ENCODE results near the gene SMARCC2. TPM values are rescaled to one million over a fixed set of nuclear protein-coding genes. Genes with fewer than 3 reads are reported as not detected.

Gene SMARCC2
- total RNA-seq, 4 donors from 2014 or later: 34.1 to 56.9 (median 49.4) TPM

DNA sequence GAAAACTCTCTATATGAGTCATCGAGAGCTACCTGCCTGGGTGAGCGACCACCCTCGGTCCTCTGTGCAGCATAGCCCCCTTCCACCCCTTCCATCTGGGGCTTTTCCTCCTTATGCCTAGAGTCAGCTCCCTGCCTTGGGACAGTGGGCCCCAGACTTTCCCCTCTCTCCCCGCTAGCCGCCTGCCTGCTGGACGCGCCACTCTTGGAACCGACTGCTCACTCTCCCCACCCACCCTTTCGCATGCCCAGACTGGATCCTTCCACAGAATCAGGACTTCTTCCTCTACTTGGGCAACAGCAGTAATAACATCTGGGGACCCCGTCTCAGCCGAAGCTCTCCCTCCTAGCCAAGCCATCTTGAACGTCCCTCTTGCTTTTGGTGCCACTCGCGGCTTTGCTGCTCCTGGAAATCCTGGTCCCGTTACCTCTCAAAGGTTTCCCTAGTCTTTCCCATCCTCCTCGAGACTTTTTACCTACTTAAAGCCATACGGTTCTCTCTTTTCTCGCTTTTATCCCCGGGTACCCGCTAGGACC is 60.5 kb downstream of the SMARCC2 start:
- H3K4me1 ChIP-seq: peaks cover 44 to 46% of the 10 kb centered on the region in 2 donors
- H3K4me3 ChIP-seq: peak overlapping the region; percentile 71 to 95 (median 88)
- TF ChIP-seq, protein P1, sequence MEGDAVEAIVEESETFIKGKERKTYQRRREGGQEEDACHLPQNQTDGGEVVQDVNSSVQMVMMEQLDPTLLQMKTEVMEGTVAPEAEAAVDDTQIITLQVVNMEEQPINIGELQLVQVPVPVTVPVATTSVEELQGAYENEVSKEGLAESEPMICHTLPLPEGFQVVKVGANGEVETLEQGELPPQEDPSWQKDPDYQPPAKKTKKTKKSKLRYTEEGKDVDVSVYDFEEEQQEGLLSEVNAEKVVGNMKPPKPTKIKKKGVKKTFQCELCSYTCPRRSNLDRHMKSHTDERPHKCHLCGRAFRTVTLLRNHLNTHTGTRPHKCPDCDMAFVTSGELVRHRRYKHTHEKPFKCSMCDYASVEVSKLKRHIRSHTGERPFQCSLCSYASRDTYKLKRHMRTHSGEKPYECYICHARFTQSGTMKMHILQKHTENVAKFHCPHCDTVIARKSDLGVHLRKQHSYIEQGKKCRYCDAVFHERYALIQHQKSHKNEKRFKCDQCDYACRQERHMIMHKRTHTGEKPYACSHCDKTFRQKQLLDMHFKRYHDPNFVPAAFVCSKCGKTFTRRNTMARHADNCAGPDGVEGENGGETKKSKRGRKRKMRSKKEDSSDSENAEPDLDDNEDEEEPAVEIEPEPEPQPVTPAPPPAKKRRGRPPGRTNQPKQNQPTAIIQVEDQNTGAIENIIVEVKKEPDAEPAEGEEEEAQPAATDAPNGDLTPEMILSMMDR (IDR thresholded peaks at IDR 0.05 in 4 of 5, conservative IDR thresholded peaks at IDR 0.05 in 1 of 5): no peak
- no peak for TF ChIP-seq POLR2A (IDR thresholded peaks at IDR 0.05)
- in situ Hi-C loops (cut with MboI; ENCODE audit: low sequenced_read_pairs in 4 of 4) (loop anchor here in 3 of 4 donors (5.0 to 10.0 kb wide), 2 partner anchors 56 to 59 kb away; partner anchors contain the start of gene SMARCC2 (in 3 of the 3)), intact Hi-C loops (cut with DNase I; ENCODE audit: low total_unique reads) (loop anchor here (1.0 kb wide), 1 partner anchor 24 kb away; the partner anchor contains the start of gene MYL6B)
- no peaks in the 10 kb centered on the region for H3K9me3 ChIP-seq
- DNase-seq (peak in 1 of 2 donors; percentile 39), ATAC-seq (peak; percentile 7 to 8)
- H3K27me3 ChIP-seq: no peaks in the 10 kb centered on the region
- peaks cover 0 to 35% of the 10 kb centered on the region in 2 donors for H3K36me3 ChIP-seq
- H3K27ac ChIP-seq: peak overlapping the region; percentile 92 to 99 (median 98)

DNA sequence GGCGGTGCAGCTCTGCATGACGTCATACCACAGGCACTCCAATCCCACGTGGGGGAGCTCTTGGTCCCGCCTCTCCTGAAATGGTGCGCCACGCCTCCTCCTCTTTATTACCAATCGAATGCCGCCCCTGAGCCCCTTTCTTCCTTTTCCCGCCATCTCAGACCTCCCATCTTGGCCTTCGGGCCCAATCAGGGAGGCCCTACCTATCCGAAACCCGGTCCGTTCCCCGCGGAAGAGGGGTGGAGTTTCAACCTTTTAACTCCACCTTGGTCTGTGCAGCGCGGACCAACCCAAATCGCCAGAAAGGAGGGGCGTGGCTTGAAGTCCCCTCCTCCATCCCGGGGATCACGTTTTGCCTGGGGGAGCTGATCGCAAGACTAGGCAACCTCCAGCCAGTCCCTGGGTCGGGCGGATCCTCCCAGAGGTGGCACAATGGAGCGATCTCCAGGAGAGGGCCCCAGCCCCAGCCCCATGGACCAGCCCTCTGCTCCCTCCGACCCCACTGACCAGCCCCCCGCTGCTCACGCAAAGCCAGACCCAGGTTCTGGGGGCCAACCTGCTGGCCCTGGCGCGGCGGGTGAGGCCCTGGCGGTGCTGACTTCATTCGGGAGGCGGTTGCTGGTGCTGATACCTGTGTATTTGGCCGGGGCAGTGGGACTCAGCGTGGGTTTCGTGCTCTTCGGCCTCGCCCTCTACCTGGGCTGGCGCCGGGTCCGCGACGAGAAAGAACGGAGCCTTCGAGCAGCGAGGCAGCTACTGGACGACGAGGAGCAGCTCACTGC is 61.2 kb downstream of the SMARCC2 start, which contains the start of gene ESYT1:
TSS of gene ESYT1 (plus strand) at position 380 of the 782 bp plus-strand sequence. CDS start at position 433, 53 bp downstream.
- H3K36me3 ChIP-seq: peaks cover 0 to 29% of the 10 kb centered on the region in 2 donors
- TF ChIP-seq, protein P1 (IDR thresholded peaks at IDR 0.05 in 4 of 5, conservative IDR thresholded peaks at IDR 0.05 in 1 of 5): peak in 1 of 5 experiments; percentile 13
- TF ChIP-seq POLR2A (IDR thresholded peaks at IDR 0.05): peak; percentile 98 to 99
- no peaks in the 10 kb centered on the region for H3K9me3 ChIP-seq
- H3K27ac ChIP-seq: peak within 1 kb of the TSS; percentile 92 to 99 (median 98)
- H3K27me3 ChIP-seq: no peaks in the 10 kb centered on the region
- ATAC-seq: peak; percentile 87
- in situ Hi-C loops (cut with MboI; ENCODE audit: low sequenced_read_pairs in 4 of 4) (loop anchor here in 3 of 4 donors (5.0 to 10.0 kb wide), 2 partner anchors 57 to 59 kb away; partner anchors contain the start of gene SMARCC2 (in 3 of the 3)), intact Hi-C loops (cut with DNase I; ENCODE audit: low total_unique reads) (loop anchor here (1.0 kb wide), 2 partner anchors 9 to 24 kb away; partner anchors contain the start of gene MYL6B)
- H3K4me1 ChIP-seq: peaks cover 44 to 51% of the 10 kb centered on the region in 2 donors
- peak within 1 kb of the TSS; percentile 71 to 95 (median 88) for H3K4me3 ChIP-seq
- DNase-seq: peak; percentile 99 to 100

DNA sequence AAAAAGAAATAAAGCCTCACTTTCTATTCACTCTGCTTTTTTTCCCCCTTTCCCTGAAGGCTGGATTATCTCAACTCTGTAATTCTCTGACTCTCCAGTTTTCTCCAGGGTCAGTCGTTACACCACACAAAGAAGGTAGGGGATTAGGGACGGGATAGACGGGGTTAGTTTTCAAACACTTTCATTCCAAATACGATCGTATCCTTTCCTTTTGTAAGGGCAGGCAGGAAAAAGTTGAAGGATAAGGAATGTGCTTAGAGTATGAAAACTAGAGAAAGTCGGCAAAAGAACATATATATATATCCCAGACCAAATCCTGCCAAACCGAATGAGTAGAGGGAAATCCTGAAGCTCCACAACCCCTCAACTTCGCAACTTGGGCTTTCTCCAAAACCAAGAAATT is 61.8 kb downstream of the SMARCC2 start:
- peaks cover 50 to 57% of the 10 kb centered on the region in 2 donors for H3K4me1 ChIP-seq

DNA sequence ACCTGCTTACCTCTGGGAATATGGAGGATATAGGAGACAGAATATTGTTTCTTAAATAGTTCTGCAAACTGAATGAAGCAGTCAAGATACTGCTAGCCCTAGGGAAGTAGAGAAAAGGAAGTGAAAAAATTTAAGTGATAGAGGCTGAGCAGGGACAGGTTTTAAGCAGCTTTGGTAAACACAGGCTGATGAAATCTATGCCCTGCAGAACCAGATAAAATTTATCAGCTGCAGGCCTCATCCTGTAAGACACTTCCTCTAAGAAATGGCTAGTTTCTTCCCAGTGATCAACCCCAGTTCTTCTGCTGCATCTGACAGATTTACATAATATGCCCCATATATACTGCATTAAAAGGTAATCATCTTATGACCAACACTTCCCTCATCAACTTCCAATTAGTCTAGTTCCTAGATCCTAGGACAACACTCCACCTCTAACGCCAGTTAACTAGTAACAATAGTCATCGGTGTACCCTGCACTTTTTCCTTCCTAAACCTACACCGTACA is 62.5 kb downstream of the SMARCC2 start:
- TF ChIP-seq, protein P1 (IDR thresholded peaks at IDR 0.05 in 4 of 5, conservative IDR thresholded peaks at IDR 0.05 in 1 of 5): no peak
- TF ChIP-seq POLR2A (IDR thresholded peaks at IDR 0.05): no peak
- Histone ChIP-seq H3K9me3 (no peaks in the 10 kb centered on the region), H3K4me1 (peaks cover 57 to 64% of the 10 kb centered on the region in 2 donors), H3K4me3 (no peak overlapping the region), H3K27me3 (no peaks in the 10 kb centered on the region), H3K36me3 (peaks cover 0 to 20% of the 10 kb centered on the region in 2 donors), H3K27ac (peak overlapping the region; percentile 92 to 99 (median 98))
- in situ Hi-C loops (cut with MboI; ENCODE audit: low sequenced_read_pairs in 4 of 4) (loop anchor here in 3 of 4 donors (5.0 to 10.0 kb wide), 2 partner anchors 58 to 61 kb away; partner anchors contain the start of gene SMARCC2 (in 3 of the 3)), intact Hi-C loops (cut with DNase I; ENCODE audit: low total_unique reads) (loop anchor here (1.0 kb wide), 4 partner anchors 7 to 98 kb away; partner anchors contain the start of genes MYL6, NABP2 and SMARCC2)
- DNase-seq (no peak), ATAC-seq (no peak)

More for the DNA sequence above, 61.8 kb downstream of the SMARCC2 start:
- intact Hi-C loops (cut with DNase I; ENCODE audit: low total_unique reads) (loop anchor here (1.0 kb wide), 1 partner anchor 8 kb away; no protein-coding TSS in a partner anchor), in situ Hi-C loops (cut with MboI; ENCODE audit: low sequenced_read_pairs in 4 of 4) (loop anchor here in 3 of 4 donors (5.0 to 10.0 kb wide), 2 partner anchors 57 to 60 kb away; partner anchors contain the start of gene SMARCC2 (in 3 of the 3))
- H3K9me3 ChIP-seq: no peaks in the 10 kb centered on the region
- peak overlapping the region; percentile 92 to 99 (median 98) for H3K27ac ChIP-seq
- H3K36me3 ChIP-seq: peaks cover 0 to 27% of the 10 kb centered on the region in 2 donors
- TF ChIP-seq POLR2A (IDR thresholded peaks at IDR 0.05): no peak
- TF ChIP-seq, protein P1 (IDR thresholded peaks at IDR 0.05 in 4 of 5, conservative IDR thresholded peaks at IDR 0.05 in 1 of 5): no peak
- H3K27me3 ChIP-seq: no peaks in the 10 kb centered on the region
- ATAC-seq (no peak), DNase-seq (no peak)
- H3K4me3 ChIP-seq: peak overlapping the region; percentile 39 to 95 (median 62)
